HT-29 (cell line): ENCODE measurements around the gene HLA-DQA1. TPM values are rescaled to one million over a fixed set of nuclear protein-coding genes. Genes with fewer than 3 reads are reported as not detected.
"Not testable (repeated sequence)": the region's sequence is repeated elsewhere in the genome, so short reads cannot be mapped to it uniquely, and the experiment has no call there.

Source experiments
- DNase-seq: peaks from one replicate; pipeline ENCODE4 v3.0.0-alpha.2; 2015; ENCODE audit warnings: low spot score
- total RNA-seq: library from RNA; depleted of rRNA; stranded (reverse); fragments of >200 nt; shearing (Covaris generic); gene quantifications from 2 replicates; pipeline ENCODE4 v1.2.3, GENCODE V29; 2014

The HLA-DQA1 gene
- total RNA-seq, 1 experiment from 2014 or later: not detected

DNA sequence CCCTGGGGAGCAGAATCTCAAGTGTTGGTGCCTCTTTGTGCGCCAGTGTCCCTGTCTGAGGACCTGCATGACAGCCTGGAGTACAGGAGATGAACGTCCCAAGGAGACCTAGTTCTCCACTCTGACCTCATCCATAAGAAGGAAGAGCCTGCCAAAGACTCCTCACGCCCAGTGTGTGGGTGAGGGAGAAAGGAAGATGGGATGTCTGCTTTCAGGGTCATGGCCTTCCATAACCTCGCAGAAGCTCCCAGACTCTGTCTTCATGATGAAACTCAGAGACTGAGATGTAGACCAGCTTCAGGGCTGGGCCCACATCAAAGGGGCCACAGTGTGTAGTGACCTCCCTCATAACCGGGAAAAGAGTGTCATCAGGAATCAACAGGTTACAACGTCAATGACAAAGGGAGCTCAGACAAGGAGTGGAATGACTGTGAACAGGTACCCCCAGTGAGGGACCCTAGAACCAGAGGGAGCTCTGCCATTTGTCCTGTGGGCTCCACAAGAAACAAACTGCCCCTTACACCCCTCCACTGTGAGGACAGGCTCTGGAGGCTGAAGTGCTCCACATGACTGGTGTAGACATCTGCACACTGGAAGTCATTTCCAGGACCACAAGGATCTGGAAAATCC lies 21.2 kb downstream of the HLA-DQA1 start:
- DNase-seq: no peak

DNA sequence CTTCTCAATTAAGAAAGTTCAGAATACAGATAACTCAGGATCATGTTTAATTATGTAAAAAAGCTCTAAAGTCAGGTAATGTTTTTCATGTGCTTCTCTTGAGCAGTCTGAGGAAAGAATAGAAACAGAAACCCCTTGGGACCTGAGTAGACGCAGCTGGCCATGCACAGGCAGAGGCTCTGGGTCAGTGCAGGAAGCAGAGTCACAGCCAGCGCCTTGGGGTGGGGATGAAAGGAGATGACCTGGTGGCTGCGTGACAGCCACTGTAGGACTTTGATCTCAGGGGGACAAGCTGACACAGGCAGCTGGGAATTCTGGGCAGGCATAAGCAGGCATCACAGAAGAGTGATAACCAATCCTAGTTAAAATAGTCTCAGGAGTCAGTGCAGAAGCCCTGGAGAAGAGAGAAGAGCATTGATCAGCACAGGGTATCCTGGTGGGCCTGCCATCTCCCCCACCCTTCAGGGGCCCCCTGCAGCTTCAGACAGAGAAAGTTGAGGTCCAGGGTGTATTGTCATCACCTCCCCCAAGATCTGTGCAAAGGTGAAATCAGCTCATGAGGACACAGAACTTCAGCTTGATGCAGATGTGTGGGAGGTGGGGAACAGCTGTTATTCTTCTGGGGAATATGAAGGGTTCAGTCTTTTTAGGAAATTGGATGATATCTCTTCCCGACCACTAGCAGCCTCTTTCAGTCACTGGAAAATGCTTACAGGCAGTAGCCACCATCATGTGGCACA lies 22.8 kb downstream of the HLA-DQA1 start:
- no peak for DNase-seq

DNA sequence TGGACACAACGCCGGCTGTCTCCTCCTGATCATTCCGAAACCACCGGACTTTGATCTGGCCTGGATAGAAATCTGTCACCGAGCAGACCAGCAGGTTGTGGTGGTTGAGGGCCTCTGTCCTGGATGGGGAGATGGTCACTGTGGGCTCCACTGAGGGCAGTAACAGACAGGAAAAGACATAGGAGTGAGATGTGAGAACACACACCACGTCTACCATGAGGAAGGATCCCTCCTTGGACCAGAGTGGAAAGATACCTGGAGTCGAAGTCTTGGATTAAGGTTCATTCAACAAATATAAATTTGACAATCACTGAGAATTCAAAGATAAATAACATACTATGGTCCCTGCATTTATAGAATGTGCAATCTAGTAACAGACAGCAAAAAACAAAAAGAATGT lies 24.9 kb downstream of the HLA-DQA1 start:
- DNase-seq: no peak

DNA sequence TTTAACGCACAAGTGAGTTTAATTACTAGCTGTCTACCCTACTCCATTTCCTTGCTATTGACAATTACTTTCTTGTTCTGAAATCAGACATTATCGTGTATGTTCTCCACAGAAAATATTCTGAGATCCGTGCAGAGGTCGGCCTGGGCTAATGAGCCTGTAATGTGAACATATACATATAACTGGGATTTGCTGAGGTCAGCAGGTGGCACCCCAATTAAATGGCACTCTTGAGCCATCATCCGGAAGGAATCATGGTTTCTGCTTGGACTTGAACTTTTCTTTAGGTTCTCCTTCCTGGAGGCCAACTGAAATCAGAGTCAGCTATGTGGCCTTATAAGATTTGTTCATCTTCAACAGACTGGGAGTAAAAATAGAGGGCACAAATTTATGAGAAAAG lies 25.6 kb downstream of the HLA-DQA1 start:
- no peak for DNase-seq

DNA sequence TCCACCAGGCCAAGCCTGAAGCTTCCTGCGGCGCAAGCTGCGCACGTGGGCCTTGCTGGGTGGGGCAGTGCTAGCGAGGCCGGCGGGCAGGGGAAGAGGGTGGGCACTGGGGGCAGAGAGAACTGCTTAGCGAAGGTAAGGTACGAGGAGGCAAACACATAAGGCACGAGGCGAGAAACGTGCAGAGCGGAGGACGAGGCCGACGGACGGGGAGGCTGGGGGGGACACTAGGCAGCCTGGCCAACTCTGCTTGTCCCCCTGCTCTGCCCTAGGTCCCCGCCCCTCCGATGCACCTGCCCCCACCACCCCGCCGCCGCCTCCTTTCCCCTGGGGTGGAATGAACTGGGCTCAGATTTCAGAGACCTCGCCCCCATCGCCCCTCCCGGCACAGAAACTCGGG lies 27.1 kb downstream of the HLA-DQA1 start:
- DNase-seq: no peak

DNA sequence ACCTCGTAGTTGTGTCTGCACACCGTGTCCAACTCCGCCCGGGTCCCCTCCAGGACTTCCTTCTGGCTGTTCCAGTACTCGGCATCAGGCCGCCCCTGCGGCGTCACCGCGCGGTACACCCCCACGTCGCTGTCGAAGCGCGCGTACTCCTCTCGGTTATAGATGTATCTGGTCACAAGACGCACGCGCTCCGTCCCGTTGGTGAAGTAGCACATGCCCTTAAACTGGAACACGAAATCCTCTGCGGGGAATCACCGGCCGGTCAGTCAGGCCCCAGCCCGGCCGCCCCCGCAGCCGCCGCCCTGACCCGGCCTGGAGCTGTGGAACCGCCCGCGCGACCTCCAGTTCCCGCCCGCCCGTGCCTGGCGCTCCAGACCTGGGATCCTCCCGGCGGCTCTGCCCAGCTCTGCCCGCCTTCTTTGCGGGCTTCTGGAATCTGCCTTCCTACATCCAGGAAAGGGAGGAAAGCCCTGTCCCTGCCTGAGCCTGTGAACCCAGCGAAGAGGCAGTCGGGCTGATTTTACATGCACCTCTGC lies 27.7 kb downstream of the HLA-DQA1 start:
- DNase-seq: no peak

DNA sequence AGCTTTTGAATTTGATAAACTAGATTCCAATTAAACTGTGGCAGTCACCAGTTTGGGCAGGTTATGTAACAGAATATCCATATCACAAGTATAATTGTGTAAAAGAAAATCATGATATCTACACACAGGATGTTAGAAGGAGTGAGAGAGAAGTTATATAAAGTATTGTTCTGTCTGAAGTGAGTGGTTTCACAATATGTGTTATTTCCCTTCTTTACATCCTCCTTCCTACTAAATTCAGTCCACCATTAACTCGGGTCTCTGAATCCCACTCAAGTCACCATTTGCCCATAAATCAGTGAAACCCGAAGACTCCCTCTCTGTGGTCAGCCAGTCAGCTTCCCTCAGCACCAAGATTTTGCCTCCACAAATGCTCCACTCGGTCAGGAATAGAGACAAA lies 28.5 kb downstream of the HLA-DQA1 start:
- DNase-seq: no peak

DNA sequence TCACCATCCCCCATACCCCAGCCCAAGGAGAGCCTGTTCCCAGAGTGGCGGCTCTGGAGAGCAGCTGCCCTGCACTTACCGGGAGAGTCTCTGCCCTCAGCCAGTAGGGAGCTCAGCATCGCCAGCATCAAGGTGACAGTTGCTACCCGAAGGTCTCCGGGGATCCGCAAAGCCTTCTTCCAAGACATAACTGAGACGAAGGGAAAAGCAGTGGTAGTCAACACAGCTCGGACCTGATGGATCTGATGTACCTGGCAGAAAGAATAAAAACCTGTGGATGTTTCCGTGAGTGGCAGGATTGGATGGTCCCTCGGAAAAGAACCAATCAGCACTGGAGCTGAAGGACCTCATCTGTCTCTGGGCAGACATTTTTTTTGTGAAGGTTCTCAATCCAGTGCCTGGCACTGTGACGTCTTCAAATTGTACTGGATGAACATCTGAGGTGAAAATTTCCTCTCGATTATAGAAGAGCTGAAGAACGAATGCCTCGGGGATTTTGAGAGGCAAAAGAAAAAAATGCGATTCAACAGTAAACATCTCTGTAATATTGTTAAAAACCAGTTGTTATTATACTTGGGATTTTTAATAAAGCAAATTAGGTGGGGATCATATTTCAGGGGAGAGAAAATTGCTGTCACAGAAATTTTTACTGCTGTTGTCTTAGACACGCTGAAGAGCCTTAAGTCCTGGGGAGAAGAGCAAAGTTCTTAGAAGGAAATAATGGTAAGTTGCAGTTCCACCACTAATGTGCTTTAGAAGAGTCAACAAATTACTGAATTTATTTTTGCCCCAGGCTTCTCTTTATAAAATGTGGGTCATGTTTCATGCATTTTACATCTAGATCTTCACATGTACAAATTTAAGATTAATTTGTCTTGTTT lies 29.5 kb downstream of the HLA-DQA1 start, which contains the start of gene HLA-DQB1:
HLA-DQB1 (minus strand) TSS at position 238 of the 881 bp plus-strand sequence; CDS start at position 188, 50 bp downstream.
- peak; percentile 7 for DNase-seq

DNA sequence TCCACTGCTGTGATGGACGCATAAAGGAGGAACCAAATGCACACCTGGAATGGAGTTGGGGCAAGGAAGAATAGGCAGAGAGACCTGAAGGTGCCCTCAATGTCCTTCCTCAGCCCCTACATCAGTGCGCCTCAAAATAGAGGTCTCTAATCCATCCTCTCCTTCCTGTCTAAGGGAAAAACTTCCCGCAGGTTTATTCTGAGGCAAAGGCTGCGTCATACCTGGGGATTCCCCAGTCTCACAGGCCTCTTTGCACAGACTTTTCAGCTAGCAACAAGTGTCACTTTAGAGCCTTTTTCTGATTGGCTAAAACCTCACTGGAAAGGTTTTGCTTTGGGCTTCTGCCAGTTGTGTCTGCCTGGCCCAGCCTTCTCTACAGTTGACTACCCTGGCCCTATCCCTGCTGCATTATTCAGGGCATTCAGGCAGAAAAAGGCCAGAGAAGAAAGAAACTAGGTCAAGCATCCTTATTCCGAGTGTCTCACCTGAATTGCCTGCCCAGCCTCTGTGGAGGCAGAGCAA lies 31.1 kb downstream of the HLA-DQA1 start:
- no peak for DNase-seq

DNA sequence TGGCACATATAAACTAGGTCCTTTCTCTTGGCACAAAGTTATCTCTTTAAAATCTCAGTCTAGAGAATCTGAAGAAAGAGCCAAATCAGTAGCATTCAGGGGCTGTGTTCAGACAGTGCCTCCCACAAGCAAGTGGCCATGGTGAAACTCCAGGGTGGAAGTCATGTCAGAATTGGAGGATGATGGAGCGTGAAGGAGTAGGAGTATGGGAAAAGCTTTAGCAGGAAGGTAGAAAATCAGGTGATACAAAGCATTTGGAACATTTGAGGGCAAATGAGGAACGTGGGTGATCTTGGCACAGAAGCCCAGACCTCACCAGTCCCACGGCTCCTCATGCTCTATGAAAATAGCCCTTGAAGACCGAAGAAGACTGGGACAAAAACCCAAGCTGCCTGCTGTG lies 32.0 kb downstream of the HLA-DQA1 start:
- DNase-seq: no peak

DNA sequence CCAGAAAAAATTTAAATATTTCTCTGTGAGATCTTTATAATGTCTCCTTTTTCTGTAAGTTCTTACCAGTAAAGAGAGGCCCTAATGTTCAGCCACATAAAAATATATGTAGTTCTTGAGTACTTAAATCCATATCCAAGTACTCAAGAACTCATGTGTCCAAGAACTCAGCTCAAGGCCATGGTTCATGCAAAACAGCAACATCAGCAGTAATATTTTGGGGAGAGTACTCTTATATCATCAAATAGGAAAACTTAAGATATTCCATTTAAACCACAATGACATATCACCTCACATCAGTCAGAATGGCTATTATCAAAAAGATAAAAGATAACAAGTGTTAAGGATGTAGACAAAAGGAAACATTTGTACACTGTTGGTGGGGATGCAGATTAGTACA lies 32.7 kb downstream of the HLA-DQA1 start:
- DNase-seq: no peak

DNA sequence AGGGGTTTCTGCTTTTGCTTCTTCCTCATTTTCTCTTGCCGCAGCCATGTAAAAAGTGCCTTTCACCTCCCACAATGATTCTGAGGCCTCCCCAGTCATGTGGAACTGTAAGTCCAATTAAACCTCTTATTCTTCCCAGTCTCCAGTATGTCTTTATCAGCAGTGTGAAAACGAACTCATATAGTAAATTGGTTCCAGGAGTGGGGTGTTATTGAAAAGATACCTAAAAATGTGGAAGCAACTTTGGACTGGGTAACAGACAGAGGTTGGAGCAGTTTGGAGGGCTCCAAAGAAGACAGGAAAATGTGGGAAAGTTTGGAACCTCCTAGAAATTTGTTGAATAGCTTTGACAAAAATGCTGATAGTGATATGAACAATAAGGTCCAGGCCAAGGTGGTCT lies 34.7 kb downstream of the HLA-DQA1 start:
- not testable (repeated sequence) for DNase-seq

DNA sequence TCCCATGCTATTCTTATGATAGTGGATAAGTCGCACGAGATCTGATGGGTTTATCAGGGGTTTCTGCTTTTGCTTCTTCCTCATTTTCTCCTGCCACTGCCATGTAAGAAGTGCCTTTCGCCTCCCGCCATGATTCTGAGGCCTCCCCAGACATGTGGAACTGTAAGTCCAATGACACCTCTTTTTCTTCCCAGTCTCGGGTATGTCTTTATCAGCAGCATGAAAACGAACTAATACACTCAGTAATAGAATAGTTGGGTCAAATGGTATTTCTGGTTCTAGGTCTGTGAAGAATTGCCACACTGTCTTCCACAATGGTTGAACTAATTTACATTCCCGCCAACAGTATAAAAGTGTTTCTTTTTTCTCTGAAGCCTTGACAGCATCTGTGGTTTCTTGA lies 36.9 kb downstream of the HLA-DQA1 start:
- not testable (repeated sequence) for DNase-seq

DNA sequence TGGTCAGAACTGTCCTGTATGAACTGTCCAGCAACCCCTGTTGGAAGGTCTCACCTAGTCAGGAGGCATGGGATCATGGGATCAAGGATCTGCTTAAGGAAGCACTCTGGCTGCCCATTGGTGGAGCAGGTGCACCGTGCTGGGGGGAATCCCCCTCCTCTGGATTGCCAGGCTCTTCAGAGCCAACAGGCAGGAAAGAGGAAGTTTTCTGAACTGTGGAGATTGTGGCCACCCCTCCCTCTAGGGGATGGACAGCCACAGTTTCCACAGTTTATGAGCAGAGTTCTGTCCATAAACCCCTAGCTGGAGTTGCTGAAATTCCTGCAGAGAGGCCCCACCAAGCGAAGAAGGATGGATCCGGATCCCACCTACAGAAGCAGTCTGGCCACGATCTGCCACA lies 42.3 kb downstream of the HLA-DQA1 start:
- no peak for DNase-seq

DNA sequence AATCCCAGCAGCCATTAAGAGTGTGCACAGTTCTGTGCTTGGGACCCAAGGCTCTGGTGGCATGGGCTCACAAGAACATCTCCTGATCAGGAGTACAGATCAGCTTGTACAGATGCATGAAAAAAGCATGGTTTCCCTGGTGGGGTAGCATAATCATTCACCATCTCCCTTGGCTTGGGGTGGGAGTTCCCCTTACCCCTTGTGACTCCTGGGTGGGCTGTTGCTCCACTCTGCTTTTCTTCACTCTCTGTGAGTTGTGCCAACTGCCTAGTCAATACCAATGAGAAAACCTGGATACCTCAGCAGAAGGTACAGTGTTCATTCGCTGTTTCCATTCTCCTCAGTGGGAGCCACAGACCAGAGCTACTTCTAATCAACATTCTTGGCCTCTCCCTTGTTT lies 42.8 kb downstream of the HLA-DQA1 start:
- DNase-seq: no peak

DNA sequence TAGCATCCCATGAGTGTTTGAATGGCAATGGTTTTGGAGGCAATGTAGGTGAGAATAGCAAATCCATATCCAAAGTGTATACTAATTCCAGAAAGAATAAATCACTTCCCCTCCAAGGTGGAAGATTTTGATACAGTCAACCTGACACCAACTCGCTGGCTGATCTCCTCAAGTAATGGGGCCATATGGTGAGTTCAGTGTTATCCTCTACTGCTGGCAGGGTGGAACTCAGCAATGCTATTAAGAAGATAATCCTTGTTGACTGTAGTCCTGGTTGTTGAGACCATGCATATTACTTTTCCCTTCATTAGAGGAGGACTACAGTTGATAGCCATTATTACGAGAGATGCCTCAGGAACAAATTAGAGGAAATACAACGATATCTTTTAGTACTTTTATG lies 47.0 kb downstream of the HLA-DQA1 start:
- no peak for DNase-seq

DNA sequence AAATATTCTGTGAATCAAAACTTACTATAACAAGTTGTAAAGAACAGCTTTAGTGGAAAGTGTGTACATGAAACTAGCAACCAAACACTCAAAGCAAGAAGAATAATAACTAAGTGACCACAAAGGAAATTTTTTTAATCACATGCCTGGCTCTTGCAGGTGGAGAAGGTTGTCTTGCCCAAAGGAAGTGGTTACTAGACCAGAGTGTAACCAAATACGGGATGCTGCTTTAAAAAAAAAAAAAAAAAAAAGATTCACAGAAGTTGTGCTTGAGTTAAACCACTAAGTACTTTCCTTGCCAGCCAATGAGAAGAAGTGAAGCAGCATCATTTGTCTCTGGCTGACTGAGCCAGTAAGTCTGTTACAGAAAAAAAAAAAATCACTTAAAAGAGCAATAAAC lies 48.4 kb downstream of the HLA-DQA1 start:
- DNase-seq: no peak

DNA sequence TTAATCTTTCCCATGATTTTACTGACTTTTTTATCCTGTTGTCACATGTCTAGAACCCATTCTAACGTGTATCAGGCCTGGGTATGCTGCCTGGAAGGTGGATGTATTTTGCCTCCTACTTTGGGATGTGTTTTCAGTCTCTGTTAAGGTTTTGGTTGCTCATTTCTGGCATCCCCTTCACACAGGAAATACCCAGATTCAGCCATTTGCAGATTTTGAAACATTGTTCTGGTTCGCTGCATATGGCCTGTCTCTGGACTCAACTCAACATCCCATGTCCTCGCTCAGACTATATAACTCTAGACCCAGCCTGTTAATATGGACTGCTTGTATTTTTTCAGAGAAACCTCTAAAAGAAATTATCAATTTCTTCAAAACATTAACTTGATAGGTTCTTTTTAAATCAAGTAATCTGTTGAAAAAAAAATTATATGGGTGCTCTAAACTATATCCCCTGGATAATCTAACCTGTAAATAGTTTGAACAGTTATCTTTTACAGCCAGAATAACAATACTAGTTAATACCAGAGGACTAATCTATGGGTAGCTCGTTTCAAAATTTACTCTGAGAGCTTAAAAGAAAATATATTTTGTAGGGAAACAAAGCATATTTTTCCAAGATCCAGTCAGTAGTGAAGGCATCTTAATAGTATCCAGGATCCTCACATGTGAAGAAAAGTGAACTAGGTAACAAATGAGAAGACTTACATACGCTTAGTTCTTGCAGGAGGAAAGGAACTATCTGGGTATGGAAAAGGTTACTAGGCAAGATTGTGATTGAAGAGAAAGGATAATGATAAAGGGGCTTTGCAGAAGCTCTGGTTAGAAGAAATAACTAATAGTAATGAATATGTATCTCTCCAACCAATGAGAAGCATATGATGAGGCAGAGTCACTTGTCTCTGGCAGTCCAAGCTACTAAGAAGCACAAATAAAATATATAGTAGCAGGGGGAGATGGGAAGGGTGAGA lies 52.6 kb downstream of the HLA-DQA1 start:
- DNase-seq: no peak

DNA sequence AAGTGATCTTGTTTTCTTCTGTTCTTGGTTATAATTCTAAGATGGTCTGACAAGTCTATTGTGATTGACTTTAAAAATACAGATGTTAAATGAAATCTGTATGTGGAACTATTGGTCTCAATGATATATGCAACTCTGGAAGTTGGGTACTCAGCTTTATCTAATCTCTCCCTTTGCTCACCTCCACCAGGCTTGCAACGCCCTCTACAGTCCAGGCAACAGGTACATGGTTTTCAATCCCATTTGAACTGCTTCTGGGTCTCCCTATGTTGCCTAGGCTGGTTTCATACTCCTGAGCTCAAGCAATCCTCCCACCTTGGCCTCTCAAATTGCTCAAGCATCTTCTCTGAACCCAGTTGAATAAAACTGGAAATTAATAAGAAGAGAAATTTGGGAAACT lies 54.8 kb downstream of the HLA-DQA1 start:
- peak; percentile 26 for DNase-seq
